Lower lobe of right lung (tissue), 2 donors: ENCODE results near the gene DHPS. TPM values are rescaled to one million over a fixed set of nuclear protein-coding genes. Genes with fewer than 3 reads are reported as not detected.
A peak's percentile ranks its signal among the peaks of the same experiment; 100 is the strongest.

Source experiments
- ATAC-seq, 2 donors: fragments of 200-7000 bp; cut with Tn5 transposase; one replicate each; pipeline ENCODE4 v1.9.1; 2020 to 2022; ENCODE audit warnings: mild to moderate bottlenecking in 2 of 2, moderate library complexity in 2 of 2
- DNase-seq: peaks from one replicate; pipeline ENCODE4 v3.0.0-alpha.2; 2020
- H3K27ac ChIP-seq: fragments of 200-600 bp; one replicate; pipeline ENCODE4 v1.8.0; 2022
- H3K27me3 ChIP-seq: fragments of 200-600 bp; one replicate; pipeline ENCODE4 v1.8.0; 2022; ENCODE audit warnings: low read depth
- H3K36me3 ChIP-seq: fragments of 200-600 bp; one replicate; pipeline ENCODE4 v1.8.0; 2022; ENCODE audit warnings: mild to moderate bottlenecking
- H3K4me1 ChIP-seq: fragments of 200-600 bp; one replicate; pipeline ENCODE4 v1.8.0; 2022
- H3K4me3 ChIP-seq: fragments of 200-600 bp; one replicate; pipeline ENCODE4 v1.8.0; 2022; ENCODE audit warnings: mild to moderate bottlenecking
- H3K9me3 ChIP-seq: fragments of 200-600 bp; one replicate; pipeline ENCODE4 v1.8.0; 2022
- intact Hi-C: fragments of 100-400 bp; cut with DNase I; formaldehyde crosslinking; loops from one replicate; pipeline ENCODE4 v1.11.0; 2022
- total RNA-seq: library from RNA; stranded (reverse); fragmentation: NEBNext Ultra II Directional; extraction: Animal tissue kit (Norgen Biotek cat#: 25700); gene quantifications from one replicate; pipeline ENCODE4 v1.2.1, GENCODE V29; 2021
- TF ChIP-seq, protein P1 (sequence below): fragments of 200-600 bp; IDR thresholded peaks from one replicate; pipeline ENCODE4 v1.8.0; 2022; ENCODE audit warnings: antibody characterized with exemption, mild to moderate bottlenecking
- donor health status: DM: no; HTN: yes; CAD: no; lungs with severe emphysema.

DHPS gene
- total RNA-seq, 1 donor from 2014 or later: 77.0 TPM

DNA sequence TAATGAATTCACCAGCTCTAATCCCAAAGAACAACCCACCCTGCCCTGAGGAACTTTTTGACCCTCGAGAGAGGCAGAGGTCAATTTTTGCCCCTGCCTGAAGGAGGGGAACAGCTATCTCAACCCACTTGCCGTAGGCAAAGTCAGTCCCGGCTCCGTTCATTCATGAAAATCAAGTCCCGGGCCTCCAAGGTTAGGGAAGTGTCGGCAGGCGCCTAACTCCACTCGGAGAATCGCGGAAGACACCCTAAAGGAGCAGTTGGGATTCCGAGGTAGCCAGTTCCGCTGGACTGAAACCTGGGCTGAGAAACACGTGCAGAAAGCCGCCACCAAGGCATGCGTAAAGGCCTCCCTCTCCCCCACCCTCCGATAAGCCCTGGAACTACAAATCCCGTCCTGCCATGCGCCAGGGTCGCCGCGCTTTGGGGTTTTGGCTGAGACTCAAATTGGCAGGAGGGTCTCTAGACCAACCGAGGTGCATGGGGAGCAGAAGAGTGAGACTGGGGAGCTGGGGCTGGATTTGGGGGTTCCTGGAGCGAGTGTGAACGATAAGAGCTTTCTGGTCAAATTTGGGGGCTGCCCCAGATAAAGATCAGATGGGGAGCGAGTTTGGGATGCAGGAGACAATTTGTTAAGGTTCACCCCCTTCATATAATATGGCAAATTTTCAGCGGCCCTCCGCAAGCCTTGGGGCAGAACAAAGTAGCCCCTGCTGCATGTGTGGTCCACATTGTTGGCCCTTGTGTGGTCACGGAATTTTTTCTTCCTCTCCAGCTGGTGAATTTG, 42.2 kb upstream of the DHPS start, which contains the start of gene TNPO2:
TNPO2 (minus strand) TSS at position 292 of the 786 bp plus-strand sequence. CDS start 2,955 bp downstream, outside the sequence.
- DNase-seq (no peak), ATAC-seq (peak; percentile 56 to 67)
- Histone ChIP-seq H3K9me3 (no peaks in the 10 kb centered on the region), H3K27me3 (no peaks in the 10 kb centered on the region), H3K4me3 (peak within 1 kb of the TSS; percentile 66), H3K4me1 (peaks cover 32% of the 10 kb centered on the region), H3K27ac (peak within 1 kb of the TSS; percentile 87), H3K36me3 (peaks cover 17% of the 10 kb centered on the region)
- intact Hi-C loops: no loop called here
- TF ChIP-seq, protein P1, sequence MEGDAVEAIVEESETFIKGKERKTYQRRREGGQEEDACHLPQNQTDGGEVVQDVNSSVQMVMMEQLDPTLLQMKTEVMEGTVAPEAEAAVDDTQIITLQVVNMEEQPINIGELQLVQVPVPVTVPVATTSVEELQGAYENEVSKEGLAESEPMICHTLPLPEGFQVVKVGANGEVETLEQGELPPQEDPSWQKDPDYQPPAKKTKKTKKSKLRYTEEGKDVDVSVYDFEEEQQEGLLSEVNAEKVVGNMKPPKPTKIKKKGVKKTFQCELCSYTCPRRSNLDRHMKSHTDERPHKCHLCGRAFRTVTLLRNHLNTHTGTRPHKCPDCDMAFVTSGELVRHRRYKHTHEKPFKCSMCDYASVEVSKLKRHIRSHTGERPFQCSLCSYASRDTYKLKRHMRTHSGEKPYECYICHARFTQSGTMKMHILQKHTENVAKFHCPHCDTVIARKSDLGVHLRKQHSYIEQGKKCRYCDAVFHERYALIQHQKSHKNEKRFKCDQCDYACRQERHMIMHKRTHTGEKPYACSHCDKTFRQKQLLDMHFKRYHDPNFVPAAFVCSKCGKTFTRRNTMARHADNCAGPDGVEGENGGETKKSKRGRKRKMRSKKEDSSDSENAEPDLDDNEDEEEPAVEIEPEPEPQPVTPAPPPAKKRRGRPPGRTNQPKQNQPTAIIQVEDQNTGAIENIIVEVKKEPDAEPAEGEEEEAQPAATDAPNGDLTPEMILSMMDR: no peak

DNA sequence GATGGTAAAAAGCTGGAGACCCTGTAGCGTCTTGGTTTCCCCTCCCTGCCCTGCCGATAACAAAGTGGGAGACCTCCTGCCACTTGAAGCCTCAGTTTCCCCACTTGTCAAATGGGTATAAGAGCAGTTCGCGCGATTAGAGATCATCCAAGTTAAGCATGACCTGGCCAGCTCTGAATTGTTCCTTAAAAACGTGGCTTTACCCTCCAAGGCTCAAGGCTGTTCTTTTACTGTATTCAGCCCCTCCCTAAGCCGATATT, 41.6 kb upstream of the DHPS start:
- Histone ChIP-seq H3K4me3 (peak overlapping the region; percentile 66), H3K4me1 (peaks cover 32% of the 10 kb centered on the region)
- no peak for DNase-seq

DNA sequence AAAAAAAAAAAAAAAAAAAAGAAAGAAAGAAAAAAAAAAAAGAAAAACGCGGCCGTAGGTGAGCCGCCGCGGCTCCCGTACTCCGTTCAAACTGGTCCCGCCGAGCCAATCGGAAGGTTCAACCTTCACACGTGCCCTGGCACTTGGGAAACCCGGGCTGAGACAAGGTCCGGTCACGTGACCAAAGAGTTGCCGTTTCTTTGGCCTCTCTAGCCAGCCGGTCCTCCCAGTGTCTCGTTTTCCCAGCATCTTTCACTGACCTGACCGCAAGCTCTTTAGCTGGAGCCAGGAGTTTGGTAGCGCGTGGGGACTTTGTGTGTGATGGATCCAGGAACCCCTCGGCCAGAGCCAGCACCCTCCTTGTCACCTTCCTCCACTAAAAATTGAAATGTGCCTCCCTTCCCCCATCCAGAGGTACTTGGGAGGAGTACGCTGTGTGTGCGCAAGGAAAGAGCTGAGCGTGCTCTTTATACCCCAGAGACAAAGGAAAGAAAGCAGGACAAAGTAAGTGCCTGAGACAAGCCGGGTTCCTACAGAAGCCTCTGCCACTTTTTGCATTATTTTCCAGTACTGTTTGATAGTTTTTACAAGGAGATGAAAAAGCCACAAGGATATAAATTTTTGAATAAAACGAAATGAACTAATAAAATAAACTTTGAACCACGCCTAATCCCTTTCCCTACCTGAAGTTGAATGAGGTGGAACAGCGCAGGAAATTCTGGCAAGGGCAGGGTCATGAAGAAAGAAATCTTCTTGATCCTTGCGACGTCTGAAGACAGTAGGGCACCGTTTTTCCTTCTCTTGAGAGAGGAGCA, 41.1 kb upstream of the DHPS start:
- no peaks in the 10 kb centered on the region for H3K27me3 ChIP-seq
- H3K9me3 ChIP-seq: no peaks in the 10 kb centered on the region
- intact Hi-C loops: no loop called here
- peaks cover 17% of the 10 kb centered on the region for H3K36me3 ChIP-seq
- ATAC-seq (peak; percentile 94 to 95), DNase-seq (peak; percentile 99)
- H3K4me1 ChIP-seq: peaks cover 32% of the 10 kb centered on the region
- TF ChIP-seq, protein P1: no peak
- H3K4me3 ChIP-seq: peak overlapping the region; percentile 66
- H3K27ac ChIP-seq: peak overlapping the region; percentile 87

More for the DNA sequence above, 41.6 kb upstream of the DHPS start:
- peaks cover 17% of the 10 kb centered on the region for H3K36me3 ChIP-seq
- peak overlapping the region; percentile 87 for H3K27ac ChIP-seq
- no peaks in the 10 kb centered on the region for H3K9me3 ChIP-seq
- TF ChIP-seq, protein P1: no peak
- intact Hi-C loops: no loop called here
- no peak for ATAC-seq
- no peaks in the 10 kb centered on the region for H3K27me3 ChIP-seq

DNA sequence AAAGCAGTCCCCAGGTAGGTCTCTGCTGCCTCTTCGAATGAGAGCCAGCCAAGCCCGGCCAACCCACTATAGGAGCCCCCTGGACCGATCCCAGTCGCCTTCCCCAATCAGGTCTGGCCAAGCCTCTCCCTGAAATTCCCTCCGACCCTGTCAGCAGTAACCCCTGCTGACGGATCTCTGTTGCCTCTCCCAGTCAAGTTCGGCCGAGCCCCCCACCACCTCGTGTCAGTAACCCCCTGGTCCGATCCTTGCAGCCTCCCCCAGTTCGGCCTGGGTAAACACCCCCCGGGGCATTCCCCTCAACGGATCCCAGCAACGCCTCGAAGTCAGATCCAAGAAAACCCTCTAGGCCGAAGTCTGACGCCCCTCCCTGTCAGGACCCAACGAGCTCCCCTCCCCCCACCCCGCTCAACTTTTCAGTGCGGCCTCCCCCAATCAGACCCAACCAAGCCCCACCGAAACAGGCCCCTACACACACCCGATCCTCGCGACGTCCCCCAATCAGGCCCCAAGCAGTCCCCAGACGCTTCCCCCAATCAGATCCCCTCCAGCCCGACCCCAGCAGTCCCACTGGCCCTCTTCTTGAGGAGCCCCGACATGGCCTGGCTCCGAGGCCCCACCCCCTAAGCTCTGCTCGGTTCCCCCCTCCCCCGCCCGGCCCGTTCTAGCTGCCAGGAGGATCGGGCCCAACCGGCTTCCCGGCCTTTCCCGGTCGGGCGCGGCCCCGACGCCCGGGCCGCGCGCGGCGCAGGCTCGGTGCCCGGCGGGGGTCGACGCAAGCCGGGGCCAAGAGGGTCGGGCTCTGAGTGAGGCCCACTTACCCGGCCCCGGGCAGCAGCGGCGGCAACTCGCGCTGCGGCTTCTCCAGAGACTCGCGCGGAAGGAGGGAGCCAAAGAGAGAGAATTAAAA, 40.2 kb upstream of the DHPS start:
- peak; percentile 76 for DNase-seq
- peak overlapping the region; percentile 87 for H3K27ac ChIP-seq

More for the DNA sequence above, 40.2 kb upstream of the DHPS start:
- peak; percentile 74 to 76 for ATAC-seq
- Histone ChIP-seq H3K27me3 (no peaks in the 10 kb centered on the region), H3K9me3 (no peaks in the 10 kb centered on the region), H3K4me1 (peaks cover 32% of the 10 kb centered on the region), H3K4me3 (peak overlapping the region; percentile 66), H3K36me3 (peaks cover 23% of the 10 kb centered on the region)
- intact Hi-C loops: no loop called here
- TF ChIP-seq, protein P1: no peak
